Measurements from ENCODE around the gene FAM219A.

The FAM219A gene

DNA sequence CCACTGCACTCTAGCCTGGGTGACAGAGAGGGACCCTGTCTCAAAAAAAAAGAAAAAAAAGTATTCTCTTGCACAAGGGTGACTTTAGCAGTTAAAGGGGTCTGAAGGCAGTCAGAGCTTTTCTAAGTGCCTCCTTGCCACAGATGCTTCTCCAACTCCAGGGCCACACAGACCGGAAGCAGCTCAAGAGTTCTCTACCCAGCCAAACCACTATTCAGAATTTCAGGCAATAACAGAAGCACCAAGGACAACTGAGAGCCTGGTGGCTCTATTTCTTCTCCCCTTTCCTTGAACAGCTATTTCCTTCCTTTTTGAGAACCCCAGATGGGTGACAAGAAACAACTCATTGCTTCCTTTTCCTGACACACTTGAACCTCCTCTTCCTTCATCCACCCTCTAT is 2.2 kb downstream of the FAM219A start:
- DNase-seq (ENCODE audit: low spot score): no peak
- TF ChIP-seq CTCF (IDR thresholded peaks at IDR 0.05; ENCODE audit: extremely low read depth, missing control alignments): no peak

DNA sequence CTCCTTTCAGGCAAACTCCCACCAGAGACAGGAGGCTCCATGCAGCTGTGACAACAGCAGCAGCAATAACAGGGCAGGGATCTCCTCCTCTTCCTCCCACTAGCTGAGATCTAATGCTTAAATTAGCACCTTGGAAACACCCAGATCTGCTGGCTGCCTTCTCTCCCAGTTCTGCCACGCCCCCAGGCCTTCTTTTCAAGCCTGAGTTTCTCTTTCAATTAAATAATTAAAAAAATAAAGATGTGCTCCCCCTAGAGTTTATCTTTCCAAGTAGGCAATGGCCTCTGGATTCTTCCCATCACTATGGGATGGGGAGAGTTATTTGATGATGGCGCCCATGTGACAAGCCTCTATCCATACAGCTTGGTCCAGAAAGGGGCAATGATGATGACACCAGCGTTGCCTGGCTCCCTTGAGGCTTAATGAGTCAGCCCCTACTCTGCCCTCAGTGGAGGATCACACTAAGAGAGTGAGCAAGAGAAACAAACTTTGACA is 3.8 kb downstream of the FAM219A start:
- no peak for TF ChIP-seq CTCF (IDR thresholded peaks at IDR 0.05; ENCODE audit: extremely low read depth, missing control alignments)
- no peak for DNase-seq (ENCODE audit: low spot score)

GRCh38 chr9:34452568-34452967 is 5.8 kb downstream of the FAM219A start:
- no peak for TF ChIP-seq CTCF (IDR thresholded peaks at IDR 0.05; ENCODE audit: extremely low read depth, missing control alignments)
- DNase-seq (ENCODE audit: low spot score): no peak

GRCh38 chr9:34451545-34451944 is 6.8 kb downstream of the FAM219A start:
- DNase-seq (ENCODE audit: low spot score): peak; percentile 43

GRCh38 chr9:34451135-34451534 is 7.2 kb downstream of the FAM219A start:
- no peak for DNase-seq (ENCODE audit: low spot score)
- no peak for TF ChIP-seq CTCF (IDR thresholded peaks at IDR 0.05; ENCODE audit: extremely low read depth, missing control alignments)

More at GRCh38 chr9:34451545-34451944, 6.8 kb downstream of the FAM219A start:
- TF ChIP-seq CTCF (IDR thresholded peaks at IDR 0.05; ENCODE audit: extremely low read depth, missing control alignments): no peak

DNA sequence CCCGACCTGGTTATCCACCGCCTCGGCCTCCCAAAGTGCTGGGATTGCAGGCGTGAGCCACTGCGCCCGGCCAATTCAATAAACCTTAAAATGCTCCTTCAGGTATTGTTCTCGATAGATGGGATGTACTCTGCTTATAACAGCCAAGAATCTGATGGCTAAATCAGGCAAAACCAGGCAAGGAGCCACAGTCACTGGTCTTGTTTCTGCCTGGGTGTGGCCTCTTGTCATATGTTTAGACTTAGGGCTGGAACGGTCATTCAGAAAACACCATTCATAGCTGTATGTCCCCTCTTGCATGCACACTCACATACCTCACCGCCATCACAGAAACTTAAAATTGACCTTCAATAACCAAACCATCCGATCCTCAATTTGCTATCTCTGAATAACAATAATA is 7.7 kb downstream of the FAM219A start:
- DNase-seq (ENCODE audit: low spot score): no peak
- no peak for TF ChIP-seq CTCF (IDR thresholded peaks at IDR 0.05; ENCODE audit: extremely low read depth, missing control alignments)

GRCh38 chr9:34446951-34447350 is 11.4 kb downstream of the FAM219A start:
- no peak for DNase-seq (ENCODE audit: low spot score)
- no peak for TF ChIP-seq CTCF (IDR thresholded peaks at IDR 0.05; ENCODE audit: extremely low read depth, missing control alignments)

All from GM20000 (cell line).